GM19035 (cell line): Measurements from ENCODE around the gene MARCHF6.
"Not testable (repeated sequence)": the region's sequence is repeated elsewhere in the genome, so short reads cannot be mapped to it uniquely, and the experiment has no call there.

Source experiments
- ATAC-seq: cut with Tn5 transposase; IDR thresholded peaks from one replicate; pipeline ENCODE4 v1.9.1; 2021; ENCODE audit not compliant: unreplicated experiment

MARCHF6 gene, protein sequence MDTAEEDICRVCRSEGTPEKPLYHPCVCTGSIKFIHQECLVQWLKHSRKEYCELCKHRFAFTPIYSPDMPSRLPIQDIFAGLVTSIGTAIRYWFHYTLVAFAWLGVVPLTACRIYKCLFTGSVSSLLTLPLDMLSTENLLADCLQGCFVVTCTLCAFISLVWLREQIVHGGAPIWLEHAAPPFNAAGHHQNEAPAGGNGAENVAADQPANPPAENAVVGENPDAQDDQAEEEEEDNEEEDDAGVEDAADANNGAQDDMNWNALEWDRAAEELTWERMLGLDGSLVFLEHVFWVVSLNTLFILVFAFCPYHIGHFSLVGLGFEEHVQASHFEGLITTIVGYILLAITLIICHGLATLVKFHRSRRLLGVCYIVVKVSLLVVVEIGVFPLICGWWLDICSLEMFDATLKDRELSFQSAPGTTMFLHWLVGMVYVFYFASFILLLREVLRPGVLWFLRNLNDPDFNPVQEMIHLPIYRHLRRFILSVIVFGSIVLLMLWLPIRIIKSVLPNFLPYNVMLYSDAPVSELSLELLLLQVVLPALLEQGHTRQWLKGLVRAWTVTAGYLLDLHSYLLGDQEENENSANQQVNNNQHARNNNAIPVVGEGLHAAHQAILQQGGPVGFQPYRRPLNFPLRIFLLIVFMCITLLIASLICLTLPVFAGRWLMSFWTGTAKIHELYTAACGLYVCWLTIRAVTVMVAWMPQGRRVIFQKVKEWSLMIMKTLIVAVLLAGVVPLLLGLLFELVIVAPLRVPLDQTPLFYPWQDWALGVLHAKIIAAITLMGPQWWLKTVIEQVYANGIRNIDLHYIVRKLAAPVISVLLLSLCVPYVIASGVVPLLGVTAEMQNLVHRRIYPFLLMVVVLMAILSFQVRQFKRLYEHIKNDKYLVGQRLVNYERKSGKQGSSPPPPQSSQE

DNA sequence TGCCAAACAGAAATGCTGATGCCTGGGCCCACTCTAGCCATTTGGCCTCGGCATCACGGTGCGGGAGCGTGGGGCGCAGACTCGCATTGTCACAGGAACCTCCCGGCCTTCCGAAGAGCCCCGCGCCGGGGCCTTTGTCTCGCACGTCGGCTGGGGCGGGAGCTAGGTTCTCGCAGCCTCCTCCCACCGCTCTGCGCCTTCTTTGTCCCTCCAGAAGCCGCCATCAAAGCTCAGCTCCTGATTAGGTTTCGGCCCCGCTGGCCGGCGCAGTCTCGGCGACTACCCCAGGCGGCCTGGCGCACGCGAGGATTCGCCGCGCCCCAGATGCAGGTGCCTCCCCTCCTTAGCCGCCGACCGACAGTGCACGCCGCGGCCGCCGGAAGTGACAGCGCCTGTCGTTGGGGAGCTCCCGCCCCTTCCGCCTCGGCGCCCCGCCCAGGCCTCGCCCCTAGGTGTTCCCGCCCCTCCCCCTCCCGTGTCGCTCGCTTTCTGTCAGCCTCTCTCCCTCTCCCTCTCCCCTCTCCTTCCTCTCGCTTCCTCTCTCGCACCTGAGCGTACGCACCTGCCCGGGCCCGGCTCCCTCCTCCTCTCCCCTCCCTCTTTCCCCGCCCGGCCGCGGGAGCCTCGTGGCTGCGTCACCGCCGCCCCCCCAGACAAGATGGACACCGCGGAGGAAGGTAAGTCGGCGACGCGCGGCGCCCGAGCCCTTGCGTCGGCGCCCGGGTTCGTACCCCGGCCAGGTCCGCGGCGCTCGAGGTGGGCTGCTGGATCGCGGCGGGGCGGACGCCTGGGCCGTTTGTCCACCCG lies at the start of gene MARCHF6:
Gene MARCHF6, plus strand, starts transcription at position 455 of the 807 bp plus-strand sequence. Its CDS starts 204 bp downstream, at position 659.
- peak; percentile 84 for ATAC-seq

DNA sequence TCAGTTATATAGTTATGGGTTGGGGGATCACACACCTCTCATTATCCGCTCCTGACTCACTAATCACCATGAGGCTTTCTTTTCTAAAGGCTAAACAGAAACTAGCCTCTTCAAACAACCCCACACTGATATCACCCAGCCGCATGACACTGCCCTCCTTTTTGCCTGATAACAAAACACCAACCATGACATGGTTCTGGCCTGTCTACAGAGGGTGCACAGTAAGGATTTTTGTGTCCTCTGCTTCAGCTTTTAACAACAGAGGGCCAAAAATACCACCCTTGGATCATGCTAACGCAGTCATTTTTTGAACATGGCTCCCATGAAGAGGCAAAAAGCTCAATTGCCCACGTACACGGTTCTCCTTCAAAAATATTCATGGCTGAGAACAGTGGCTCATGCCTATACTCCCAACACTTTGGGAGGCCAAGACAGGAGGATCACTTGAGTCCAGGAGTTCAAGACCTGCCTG lies 49.8 kb upstream of the MARCHF6 start:
- ATAC-seq = no peak

DNA sequence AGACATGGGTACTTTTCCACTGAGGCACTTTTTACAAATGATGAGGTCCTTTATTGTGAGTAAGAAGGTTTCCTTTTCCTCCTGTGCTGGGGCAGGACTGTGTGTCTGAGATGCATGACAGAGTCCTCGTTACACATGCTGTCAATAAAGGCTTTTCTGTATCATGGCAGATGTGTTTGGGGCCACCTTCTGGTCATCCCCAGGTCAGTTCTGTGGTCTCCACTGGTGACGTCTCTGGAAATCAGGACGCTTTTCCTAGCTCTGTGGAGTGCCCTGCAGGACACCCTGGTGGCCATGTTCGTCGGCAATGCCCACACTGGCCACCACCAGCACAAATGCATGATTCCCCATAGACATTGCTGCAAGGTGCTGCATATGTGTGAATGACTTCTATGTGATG lies 48.6 kb upstream of the MARCHF6 start:
- ATAC-seq = no peak

DNA sequence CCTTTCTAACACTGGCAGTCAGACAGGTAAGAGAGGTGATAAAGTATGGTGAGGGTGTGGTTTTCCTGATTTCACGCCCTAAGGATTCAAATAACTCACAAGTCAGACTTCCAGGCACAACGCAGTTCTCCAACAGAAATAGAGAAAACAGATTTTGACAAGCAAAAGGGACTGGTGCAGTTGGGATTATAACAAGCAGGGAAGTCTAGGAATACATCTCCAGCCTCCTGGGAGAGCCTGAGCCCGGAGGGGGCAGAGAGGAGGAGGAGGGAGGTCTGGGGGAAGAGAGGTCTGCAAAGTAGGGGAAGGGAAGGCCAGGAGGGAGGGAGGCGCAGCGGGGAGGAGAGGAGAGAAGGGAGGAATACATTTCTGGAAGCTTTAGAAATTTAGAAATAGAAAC lies 47.4 kb upstream of the MARCHF6 start:
- ATAC-seq = no peak

DNA sequence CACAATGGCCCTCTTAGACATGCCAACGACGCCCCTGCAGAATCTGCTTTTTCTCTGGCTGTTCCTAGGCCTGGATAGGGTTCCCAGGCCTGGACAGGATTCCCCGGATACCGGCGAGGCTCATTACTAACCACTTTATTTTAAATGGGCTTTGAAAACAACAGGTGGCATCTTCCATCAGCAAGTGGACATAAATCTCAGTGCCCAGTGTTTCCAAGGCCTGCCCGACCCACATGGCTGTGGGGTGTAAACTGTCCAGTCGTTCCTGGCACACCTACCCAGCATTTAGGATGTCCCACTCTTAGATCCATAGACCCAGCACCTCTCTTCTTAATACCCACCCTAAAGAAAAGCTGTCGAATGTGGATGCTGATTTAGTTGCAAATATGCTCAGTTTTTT lies 46.7 kb upstream of the MARCHF6 start:
- ATAC-seq = no peak

DNA sequence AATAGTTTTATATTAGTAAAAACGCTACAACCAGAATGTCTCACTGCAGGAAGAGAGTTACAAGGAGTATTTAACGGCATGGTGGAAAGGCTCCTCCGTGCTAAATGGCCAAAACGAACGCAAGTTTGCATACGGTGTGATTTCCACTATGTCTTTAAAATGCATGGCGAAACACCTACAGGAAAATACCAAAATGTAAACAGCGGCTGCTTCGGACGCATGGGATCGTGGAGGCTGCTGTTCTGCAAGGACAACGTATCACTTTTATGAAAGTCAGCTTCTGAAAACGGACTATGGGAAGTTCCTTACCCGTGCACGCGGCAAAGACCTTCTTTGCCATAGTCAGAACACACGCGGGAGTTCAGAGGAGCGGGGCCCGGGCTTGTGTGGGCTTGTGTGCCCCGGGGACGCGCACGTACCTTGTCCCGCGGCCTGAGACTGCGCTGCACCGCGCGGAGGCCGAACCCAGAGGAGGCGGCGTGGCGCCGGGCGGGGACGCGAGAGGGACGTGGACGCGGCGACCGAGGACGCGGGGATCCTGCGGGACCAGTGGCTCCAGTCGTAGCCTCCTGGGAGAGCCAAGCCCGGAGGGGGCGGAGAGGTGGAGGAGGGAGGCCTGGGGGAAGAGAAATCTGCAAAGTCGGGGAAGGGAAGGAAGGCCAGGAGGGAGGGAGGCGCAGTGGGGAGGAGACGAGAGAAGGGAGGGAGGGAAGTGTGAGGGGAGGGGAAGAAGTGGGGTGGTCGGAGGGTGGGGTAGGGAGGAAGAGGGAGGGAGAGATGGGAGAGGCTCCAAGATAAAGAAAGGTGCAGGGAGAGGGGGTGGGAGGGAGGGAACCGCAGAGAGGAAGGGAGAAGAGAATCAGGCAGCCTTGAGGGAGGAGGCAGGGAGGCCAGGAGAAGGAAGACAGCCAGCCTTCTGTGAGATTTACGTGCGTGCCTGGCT lies 46.0 kb upstream of the MARCHF6 start, which contains the start of gene CMBL:
Gene CMBL, minus strand, starts transcription at position 697 of the 943 bp plus-strand sequence. CDS start 17,140 bp downstream, outside the sequence.
- ATAC-seq = peak; percentile 84

DNA sequence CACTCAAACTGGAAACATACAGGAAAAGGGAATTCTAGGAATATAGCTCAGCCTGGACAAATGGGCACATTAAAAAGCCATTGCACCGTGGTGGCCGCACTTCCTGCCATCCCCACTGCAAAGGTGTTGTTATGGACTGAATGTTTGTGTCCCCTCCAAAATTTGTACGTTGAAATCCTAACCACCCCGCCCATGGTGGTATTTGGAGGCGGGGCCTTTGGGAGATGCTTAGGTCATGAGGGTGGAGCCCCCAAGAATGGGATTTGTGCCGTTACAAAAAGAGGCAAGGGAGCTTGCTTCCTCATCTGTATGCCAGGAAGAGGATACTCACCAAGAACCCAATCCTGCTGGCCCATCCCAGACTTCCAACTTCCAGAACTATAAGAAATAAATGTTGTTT lies 44.7 kb upstream of the MARCHF6 start:
- ATAC-seq = no peak

DNA sequence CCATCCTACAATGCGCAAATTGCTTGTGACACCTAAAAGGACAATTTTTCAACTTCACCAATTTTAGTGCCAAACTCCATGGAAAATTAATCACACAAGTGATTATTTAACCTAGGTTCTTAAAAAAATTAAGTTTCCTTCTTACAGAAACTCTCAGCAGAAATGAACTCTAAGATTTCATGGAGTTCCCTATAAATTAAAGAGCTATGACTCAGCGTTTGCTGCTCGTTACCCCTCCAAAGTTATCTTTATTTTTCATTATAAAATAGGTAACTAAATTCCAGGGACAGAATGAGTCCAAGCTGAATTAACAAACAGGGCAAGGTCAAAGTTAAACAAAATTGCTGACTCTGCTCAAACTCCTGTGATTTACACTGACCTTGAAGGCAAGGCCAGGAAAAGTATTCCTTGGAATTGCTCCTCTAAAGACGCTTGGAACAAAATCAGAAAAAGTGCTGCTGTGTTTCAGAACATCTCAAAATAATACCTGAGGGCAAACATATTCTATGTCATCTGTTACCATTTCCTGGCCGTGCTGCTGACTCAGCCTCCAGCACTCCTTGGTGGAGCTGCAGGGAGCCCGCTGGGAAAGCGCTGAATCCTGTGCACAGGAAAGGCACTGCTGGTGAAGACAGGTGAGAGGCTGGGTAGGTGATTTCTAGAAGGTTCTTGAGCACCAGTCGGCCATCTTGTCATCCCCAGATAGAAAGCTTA lies 43.3 kb upstream of the MARCHF6 start:
- ATAC-seq = no peak

DNA sequence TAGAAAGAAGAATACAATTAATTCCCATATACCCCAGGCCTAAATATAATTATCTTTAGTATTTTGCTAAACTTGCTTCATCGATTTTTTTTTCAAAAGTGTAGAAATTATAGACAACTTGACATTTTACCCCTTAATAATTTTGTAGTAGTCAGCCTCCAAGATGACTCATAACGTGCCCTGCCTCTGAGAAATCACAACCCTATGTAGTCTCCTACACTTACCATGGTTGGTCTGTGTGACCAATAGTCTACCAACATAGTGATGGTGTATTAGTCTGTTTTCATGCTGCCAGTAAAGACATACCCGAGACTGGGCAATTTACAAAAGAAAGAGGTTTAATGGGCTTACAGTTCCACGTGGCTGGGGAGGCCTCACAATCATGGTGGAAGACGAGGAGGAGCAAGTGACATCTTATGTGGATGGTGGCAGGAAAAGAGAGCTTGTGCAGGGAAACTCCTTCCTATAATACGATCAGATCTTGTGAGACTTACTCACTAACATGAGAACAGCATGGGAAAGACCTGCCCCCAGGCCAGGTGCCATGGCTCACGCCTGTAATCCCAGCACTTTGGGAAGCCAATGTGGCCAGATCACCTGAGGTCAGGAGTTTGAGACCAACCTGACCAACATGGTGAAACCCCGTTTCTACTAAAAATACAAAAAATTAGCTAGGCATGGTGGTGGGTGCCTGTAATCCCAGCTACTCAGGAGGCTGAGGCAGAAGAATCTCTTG lies 42.5 kb upstream of the MARCHF6 start:
- ATAC-seq = not testable (repeated sequence)

DNA sequence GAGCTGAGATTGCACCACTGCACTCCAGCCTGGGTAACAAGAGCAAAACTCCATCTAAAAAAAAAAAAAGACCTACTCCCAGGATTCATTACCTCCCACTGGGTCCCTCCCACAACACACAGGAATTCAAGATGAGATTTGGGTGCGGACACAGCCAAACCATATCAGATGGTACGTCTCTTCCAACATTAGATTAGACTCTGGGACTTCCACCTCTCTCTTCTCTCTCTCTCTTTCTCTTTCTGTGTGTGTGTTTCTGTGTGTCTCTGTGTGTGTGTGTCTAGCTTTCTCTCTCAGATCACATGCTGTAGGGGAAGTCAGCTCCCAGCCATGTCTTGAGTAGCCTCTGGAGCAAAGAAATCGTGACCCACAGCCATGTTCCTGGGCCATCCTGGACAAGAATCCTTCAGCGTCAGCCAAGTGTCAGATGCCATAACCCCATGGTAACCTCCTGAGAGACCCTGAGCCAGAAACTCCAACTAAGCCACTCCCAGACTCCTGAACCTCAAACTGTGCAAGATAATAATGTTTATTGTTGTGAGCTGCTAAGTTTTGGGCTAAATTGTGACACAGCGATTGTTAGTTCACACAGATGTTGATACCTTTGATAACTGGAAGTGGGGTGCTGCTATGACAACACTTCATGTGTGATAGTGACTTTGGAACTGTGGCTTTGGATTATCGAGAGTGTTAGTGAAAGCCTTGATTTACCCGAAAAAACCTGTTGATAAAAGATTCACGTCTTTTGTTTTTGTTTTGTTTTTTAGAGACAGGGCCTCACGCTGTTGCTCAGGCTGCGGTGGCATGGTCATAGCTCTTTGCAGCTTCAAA lies 41.7 kb upstream of the MARCHF6 start:
- ATAC-seq = no peak

DNA sequence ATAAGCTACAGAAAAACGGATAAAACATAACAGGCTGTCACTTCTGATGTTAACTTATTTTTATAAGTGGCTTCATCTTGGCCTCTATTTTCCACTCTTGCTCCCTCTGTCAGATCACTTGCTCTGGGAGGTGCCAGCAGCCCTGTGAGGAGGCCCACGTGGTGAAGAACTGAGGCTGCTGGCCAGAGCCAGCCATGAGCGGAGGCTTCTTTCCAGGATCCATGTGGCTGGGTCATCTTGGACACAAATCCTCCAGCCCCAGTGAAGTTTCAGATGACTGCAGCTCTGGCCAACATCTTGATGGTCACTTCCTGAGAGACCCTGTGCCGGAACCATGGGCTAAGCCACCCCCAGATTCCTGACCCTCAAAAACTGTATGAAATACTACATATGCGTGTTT lies 38.3 kb upstream of the MARCHF6 start:
- no peak for ATAC-seq

DNA sequence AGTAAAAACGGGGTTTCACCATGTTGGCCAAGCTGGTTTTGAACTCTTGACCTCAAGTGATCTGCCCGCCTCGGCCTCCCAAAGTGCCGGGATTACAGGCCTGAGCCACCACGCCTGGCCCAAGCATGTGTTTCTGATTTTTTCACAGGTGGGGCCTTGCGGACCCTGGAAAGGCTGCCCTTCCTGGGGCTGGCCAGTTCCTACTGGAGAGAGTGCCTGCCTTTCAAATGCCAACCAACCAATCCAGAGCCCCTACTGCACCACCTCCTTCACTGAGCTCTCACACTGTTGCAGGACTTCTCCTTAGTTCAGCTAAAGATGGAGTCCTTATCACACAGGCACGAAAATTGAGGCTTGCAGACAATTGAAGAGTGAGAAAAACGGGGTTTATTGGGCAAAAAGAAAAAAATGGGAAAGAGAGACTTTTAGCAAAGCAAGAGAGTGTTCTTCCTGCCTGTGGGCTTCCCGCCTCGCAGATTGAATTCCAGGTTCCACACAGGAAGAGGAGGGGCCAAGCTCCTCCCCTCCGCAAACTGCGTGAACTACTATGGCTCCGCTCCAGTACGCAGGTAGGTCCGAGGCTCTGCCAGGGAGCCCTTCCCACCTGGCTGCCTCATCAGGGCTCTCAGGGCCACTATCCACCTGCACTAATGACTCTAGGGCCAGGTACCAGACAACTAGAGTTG lies 37.5 kb upstream of the MARCHF6 start:
- no peak for ATAC-seq

DNA sequence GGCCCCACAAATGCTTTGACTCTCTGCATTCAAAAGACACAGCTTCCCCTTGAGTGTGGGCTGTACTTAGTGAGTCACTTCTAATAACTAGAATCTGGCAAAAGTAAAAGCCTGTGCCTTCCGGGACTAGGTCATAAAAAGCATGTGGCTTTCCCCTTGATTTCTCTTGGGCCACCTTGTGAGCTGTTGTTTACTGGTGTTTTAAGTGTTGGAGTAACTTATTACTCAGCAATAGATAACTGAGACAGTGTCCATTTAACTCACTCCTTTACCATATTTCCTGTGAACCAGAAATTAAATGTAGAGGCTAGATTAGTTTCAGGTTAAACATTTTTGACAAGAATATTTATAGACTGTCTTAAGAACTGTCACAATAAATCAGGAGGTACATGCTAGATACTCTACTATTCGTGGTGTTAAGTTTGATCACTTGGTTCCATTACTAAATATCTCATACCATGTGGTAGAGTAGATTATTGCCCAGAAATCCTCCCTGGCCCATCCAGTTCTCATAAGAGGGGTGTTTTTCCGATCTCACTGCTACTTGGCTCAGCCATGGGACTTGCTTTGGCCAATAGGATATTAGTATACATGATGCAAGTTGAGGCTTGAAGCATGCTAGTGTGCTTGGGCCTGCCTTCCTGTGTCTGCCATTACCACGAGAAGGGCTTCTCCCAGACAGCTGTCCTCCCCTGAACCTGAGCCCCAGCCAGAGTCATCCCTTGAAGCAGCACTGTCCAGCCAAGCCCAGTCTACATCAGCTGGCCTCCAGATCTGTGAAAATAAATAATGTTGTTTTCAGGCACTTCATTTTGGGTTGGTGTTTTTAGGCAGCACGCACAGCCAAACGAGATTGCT lies 35.4 kb upstream of the MARCHF6 start:
- peak; percentile 75 for ATAC-seq

DNA sequence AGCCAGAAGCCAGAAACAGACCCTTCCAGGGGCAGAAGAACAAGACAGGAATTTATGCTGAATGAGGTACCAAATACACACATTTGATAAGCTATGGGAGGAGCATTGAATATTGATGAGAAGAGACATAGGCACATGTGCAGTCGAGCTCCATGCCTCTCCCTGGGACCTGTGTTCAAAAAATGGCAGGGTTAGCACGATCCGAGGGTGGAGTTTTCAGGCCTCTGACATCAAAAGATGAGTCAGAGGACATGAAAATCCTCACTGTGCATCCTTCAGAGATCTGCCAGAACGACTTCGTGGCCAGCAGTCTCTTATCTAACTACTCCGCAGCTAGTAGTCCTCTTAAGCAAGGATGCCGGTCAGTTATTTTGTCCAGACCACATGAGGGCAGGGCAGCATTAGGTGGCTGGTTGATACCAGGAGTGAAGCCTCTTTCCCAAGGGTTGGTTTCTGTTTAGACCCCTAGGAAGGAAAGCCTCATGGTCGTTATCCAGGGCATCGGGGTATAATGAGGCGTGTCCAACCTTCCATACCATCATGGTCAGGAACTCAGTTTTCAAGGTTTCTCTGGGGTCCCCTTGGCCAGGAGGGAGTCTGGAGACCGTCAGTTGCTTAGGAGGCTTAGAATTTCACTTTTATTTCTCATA lies 34.2 kb upstream of the MARCHF6 start:
- ATAC-seq = no peak

DNA sequence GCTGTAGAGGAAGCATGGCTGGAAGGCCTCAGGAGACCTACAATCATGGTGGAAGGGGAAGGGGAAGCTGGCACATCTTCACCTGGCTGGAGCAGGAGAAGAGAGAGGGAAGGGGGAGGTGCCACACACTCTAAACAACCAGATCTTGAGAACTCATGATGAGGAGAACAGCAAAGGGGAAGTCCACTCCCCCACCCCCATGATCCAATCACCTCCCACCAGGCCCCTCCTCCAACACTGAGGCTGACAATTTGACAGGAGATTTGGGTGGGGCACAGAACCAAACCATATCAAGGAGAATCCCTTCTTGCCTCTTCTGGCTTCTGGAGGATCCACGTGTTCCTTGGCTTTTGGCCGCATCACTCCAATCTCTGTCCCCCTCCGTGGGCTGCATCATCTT lies 32.7 kb upstream of the MARCHF6 start:
- no peak for ATAC-seq

DNA sequence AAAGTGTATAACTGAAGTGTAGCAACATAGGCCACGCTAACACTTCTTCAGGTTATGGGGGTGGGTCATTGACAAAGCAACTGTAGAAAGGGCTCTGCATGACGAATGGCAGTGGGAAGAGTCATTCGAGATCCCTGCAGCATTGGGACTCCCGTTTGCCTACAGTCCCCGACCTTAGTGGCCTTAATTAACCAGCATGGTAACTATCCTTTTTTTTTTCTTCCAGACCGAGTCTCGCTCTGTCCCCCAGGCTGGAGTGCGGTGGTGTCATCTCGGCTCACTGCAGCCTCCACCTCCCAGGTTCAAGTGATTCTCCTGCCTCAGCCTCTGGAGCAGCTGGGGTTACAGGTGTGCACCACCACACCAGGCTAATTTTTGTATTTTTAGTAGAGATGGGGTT lies 31.6 kb upstream of the MARCHF6 start:
- no peak for ATAC-seq
